ENCODE results near the gene CALHM6.

DNA sequence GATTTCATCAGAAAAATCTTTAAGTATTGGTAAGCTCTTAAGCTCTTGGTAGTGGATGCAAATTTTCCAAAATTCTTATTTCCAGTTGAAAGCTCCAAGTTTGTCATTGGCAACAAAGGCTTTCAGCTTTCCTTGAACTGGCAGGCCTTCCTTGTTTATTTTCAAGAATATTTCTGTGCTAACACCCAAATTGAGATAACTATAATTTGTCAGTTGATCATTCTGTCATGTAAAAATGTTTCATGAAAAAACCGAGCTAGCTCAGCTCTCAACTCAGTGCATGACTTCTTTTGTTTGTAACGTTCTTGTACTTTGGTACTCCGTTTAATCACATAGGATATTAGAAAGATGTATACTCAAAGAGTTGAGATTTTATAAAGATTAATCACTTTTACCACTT is 38.9 kb upstream of the CALHM6 start:
- TF ChIP-seq, protein P1, sequence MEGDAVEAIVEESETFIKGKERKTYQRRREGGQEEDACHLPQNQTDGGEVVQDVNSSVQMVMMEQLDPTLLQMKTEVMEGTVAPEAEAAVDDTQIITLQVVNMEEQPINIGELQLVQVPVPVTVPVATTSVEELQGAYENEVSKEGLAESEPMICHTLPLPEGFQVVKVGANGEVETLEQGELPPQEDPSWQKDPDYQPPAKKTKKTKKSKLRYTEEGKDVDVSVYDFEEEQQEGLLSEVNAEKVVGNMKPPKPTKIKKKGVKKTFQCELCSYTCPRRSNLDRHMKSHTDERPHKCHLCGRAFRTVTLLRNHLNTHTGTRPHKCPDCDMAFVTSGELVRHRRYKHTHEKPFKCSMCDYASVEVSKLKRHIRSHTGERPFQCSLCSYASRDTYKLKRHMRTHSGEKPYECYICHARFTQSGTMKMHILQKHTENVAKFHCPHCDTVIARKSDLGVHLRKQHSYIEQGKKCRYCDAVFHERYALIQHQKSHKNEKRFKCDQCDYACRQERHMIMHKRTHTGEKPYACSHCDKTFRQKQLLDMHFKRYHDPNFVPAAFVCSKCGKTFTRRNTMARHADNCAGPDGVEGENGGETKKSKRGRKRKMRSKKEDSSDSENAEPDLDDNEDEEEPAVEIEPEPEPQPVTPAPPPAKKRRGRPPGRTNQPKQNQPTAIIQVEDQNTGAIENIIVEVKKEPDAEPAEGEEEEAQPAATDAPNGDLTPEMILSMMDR (IDR thresholded peaks at IDR 0.05 in 8 of 11, conservative IDR thresholded peaks at IDR 0.05 in 3 of 11) = no peak
- no peak for TF ChIP-seq POLR2A (IDR thresholded peaks at IDR 0.05)

All from spleen (tissue), 7 donors.